A172 (cell line): ENCODE results near the gene SYNC. TPM values are rescaled to one million over a fixed set of nuclear protein-coding genes. Genes with fewer than 3 reads are reported as not detected.
"Not testable (repeated sequence)": the region's sequence is repeated elsewhere in the genome, so short reads cannot be mapped to it uniquely, and the experiment has no call there.

ENCODE experiments used
- DNase-seq: peaks from one replicate; pipeline ENCODE4 v3.0.0-alpha.2; 2015; ENCODE audit warnings: low spot score
- total RNA-seq: library from RNA; depleted of rRNA; stranded (reverse); fragments of >200 nt; shearing (Covaris generic); gene quantifications from 2 replicates; pipeline ENCODE4 v1.2.3, GENCODE V29; 2014

The SYNC gene
- total RNA-seq, 1 experiment from 2014 or later = 39.9 TPM

- DNase-seq = peak; percentile 91
Measured at GRCh38 chr1:32724678-32725614, 22.4 kb upstream of the SYNC start.

DNA sequence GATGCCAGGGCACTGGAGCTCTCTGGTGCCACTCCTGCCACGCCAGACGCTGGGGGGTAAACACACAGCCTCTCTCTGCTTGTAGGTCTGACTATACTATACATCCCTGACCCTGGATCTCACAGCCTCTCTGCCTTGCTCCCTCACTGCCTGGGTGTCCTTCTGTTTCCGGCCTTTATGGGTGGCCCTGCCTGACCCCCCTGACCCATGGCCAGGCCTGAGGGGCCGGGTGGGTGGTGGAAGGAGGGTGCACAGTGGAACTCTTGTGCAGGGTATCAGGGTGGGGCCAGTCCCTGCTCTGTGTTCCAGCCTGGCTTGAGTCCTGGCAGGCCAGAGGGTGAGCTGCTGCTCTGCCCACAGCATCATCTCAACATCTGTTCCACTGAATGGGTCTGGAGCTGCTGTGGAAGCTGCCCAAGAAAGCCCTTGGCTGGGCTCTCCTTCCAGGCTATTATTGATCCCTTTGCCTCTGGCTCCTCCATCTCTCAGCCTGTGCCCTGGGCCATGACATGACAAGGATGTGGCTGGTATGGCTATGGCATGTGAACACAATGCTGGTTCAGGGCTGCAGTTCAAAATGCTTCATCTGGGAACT is 17.2 kb upstream of the SYNC start:
- no peak for DNase-seq

- no peak for DNase-seq
Measured at GRCh38 chr1:32718527-32718926, 16.0 kb upstream of the SYNC start.

DNA sequence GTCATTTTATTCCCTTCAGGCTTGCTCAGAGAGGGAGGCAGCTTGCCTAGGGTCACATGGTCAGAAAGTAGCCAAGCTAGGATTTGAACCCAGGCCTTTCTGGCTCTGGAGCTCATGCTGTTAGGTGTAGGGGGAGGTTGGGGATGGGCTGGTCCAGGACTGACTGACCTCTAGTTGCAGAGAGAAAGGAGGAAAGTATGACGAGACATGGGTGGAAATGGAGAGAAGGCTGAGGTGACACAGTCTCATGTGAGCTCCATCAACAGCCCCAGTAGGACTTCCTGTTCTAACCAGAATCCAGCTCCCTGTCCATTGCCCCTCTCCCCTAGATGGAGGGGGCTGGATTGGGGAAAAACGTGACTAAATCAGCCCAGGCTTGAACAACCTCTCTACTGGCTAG is 15.5 kb upstream of the SYNC start:
- DNase-seq = no peak

GRCh38 chr1:32717503-32717902 is 14.9 kb upstream of the SYNC start:
- DNase-seq = no peak

DNA sequence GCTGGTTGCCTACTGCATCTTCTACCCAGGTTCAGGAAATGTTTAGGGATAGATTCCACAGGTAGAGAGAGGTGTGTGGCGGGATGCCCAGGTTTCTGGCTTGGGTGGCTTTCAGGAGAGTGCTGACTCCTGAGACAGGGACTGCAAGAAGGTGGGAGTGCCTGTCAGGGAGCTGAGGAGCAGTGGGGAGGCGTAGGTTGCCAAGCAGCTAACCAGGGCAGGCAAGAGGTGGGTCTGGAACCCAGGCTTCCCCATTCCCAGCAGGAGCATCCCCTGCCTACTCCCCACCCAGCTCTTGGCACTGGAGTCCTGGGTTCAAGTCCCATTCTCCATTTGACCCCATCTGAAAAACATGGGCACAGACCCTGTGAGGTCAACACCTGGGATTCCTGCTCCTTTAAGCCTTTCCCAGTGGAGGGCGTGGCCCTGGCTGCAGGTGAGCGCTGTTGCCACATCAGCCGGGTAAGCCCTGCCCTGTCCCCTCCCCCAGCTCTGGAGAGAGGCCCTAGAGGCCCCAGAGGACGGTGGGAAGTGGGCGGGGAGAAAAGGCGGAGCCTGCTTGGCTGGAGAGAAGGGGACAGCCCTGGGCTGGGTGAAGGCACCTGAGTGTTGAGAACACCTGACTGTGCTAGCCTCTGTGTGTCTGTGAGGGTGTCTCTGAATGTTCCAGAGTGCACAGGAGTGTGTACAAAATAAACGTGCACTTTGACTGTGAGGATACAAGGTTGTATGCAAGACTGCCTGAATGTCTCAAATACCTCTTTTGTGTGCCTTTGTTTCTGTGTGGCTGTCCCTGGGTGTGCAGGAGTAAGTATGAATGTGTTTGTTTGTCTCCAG is 14.0 kb upstream of the SYNC start:
- peak; percentile 64 for DNase-seq

- no peak for DNase-seq
Measured at GRCh38 chr1:32715901-32716311, 13.3 kb upstream of the SYNC start.

GRCh38 chr1:32714277-32714676 is 11.7 kb upstream of the SYNC start:
- no peak for DNase-seq

GRCh38 chr1:32713081-32713480 is 10.5 kb upstream of the SYNC start:
- no peak for DNase-seq

DNA sequence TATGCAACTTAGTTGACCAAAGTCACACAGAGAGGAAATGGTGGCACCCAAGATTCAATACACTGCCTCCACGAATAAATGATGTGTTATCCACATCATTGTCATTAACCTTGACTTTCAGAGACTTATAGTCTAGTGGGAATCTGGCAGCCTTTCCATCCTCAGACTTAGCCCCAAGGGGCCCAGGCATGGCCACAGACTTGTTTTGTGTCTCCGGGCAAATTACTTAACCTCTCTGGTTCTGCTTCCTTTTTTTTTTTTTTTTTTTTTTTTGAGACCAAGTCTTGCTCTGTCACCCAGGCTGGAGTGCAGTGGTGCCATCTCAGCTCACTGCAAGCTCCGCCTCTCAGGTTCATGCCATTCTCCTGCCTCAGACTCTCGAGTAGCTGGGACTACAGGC is 8.7 kb upstream of the SYNC start:
- DNase-seq = not testable (repeated sequence)

DNA sequence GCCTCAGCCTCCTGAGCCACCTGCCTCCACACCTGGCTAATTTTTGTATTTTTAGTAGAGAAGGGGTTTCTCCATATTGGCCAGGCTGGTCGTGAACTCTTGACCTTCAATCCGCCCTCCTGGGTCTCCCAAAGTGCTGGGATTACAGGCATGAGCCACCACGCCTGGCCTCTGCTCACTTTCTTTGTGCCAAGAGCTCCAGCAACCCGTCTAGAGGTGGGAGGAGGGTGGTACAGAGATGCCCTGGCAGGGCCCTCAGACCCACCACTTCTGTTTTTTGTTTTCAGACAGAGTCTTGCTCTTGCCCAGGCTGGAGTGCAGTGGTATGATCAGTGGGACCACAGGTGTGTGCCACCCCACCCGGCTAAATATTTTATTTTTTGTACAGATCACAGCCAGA is 6.9 kb upstream of the SYNC start:
- DNase-seq = no peak

GRCh38 chr1:32709075-32709474 is 6.5 kb upstream of the SYNC start:
- DNase-seq = no peak

DNA sequence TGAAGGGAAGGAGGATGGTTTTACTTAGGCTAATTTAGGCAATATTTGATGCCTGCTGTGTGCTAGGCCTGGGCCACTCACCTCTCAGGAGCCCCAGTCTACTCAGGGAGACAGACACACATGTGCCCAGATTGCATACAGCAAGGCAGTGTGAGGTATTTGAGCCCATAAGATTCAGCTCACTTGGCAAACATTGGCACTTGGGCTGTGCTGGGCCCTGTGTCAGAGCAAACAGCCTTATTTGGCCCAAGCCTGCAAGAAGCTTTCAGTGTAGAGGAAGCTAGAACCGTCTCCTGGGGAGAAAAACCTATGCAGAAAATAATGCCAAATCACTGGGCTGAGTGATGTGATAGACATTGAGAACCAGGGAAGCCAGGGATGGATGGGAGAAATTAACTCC is 3.9 kb upstream of the SYNC start:
- DNase-seq = no peak

DNA sequence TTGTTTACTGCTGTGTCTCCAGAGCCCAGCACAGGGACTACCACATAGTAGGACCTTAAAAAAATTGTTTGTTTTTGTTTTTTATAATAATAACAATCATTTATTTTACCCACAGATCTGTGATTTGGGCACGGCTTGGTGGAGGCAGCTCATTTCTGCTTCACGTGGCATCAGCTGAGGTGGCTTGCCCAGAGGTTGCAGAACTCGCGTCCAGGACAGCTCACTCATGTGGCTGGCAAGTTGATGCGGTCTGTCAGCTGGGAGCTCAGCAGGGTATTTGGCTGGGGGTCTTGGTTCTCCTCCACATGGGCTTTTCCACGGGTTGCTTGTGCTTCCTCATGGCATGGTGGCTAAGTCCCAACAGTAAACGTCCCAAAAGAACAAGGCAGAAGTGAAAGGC is 2.9 kb upstream of the SYNC start:
- DNase-seq = no peak

DNA sequence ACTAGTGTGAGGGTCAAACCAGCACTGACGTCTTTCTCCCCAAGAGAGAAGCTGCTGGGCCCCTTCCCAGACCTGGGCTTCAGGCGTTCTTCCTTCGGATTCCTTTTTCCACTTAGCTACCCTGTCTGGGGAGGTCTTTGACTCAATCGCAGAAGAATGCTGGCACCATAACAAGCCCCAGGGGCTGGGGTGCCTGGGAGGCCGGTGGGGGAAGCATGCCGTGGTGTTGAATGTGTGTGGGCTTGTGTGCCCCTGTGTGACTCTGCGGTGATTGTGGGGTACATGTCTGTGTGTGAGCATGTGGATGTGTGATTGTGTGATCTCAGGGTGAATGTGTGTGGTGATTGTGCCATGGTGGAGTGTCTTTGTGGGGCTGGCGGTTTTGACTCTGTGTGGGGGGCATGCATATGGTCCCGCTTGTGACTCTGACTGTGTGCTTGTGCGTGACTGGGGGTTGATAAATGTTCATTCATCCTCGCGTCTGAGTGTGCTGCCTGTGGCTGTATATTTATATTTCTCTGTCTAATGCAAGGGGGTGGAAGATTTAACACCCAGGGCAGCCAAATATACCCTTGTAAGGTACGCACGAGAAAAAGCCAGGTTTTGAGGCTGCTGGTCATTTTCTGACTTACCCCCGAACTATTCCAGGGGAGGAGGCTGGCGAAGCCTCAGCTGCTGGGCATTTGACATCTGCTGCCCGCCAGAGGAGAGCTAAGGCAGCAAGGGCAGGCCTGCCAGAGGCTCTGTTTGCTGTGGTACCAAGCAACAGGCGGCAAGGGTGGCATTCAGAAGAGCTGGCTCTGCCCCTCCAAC is 1.1 kb upstream of the SYNC start:
- DNase-seq = peak; percentile 76

DNA sequence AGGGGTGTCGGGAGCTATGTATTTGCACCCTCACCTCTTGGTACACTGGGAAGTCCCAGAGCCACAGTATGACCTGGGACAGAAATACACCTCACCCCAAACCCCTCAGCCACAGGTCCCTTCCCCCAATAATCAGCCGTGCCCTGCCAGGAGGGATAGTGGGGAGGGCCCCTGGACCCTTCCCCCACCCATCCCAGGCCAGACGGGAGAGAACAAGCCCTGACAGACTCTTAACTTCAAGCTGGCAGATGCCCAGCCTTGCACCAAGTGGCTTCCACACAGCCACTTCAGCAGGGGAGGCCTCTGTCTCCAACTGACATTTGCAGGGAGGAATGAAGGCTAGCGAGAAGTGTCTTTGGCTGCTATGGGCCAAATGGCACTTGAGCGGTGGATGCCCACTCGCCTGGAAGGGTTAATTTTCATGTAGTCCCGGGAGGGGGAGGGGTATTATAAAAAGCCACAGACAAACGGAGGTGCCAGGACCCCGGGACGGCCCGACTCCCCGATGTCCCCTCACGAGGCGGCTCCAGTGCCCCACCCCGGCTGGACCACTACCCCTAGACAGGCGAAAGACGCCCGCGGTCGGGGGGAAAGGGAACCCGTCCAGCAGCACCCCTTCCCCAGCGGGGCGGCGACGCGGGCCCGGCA is 495 bp downstream of the SYNC start:
- no peak for DNase-seq

DNA sequence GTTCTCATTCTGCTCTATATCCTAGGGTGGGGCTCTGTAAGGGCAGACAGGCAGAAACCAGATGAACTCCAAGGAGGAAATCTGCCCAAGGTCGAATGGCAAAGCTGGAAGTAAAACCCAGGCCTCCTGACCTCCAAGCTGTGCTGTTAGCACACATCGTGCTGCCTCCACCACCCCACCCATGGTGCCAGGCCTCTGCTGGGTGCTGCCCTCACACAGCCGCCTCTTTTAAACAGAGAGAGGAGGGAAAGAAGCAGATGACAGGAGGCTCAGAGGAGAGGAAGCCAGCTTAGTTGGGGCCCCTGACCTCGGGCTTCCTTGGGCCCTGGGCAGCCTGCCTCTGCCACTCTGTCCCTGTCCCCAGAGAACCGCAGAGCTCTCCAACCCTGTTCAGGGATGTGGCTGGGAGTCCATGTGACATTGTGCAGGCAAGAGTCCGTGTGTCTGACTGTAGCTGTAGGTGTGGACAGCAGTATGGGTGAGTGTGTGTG is 1.1 kb downstream of the SYNC start:
- no peak for DNase-seq

DNA sequence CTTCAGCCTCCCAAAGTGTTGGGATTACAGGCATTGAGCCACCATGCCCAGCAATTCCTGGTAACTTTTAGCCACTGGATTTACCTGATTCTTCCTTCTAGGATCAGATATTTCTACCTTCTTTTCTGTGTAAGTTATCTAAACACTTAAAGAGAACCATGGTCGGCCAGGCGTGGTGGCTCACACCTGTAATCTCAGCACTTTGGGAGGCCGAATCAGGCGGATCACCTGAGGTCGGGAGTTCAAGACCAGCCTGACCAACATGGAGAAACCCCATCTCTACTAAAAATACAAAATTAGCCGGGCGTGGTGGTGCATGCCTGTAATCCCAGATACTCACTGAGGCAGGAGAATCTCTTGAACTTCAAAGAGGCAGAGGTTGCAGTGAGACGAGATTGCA is 5.6 kb downstream of the SYNC start:
- not testable (repeated sequence) for DNase-seq

- DNase-seq = no peak
Measured at GRCh38 chr1:32696041-32696440, 6.5 kb downstream of the SYNC start.

- no peak for DNase-seq
Measured at GRCh38 chr1:32695098-32695904, 7.3 kb downstream of the SYNC start.
